T-helper 2 cell treated with Interferon-gamma antibody and Interleukin-4, amounts not matched to agents 5 μg/mL and 100 μg/mL, for 36 hours (primary cell): ENCODE measurements around the gene GRAMD2A.

ENCODE experiments used
- DNase-seq: peaks from one replicate; pipeline ENCODE4 v3.0.0; 2021; ENCODE audit warnings: low spot score
- H3K27ac Mint-ChIP-seq: one replicate; pipeline ENCODE4 v1.8.0; 2021; ENCODE audit warnings: mild to moderate bottlenecking, mixed read lengths
- H3K27me3 Mint-ChIP-seq: one replicate; pipeline ENCODE4 v1.8.0; 2021; ENCODE audit warnings: low read depth, mixed read lengths
- H3K36me3 Mint-ChIP-seq: one replicate; pipeline ENCODE4 v1.8.0; 2021; ENCODE audit warnings: low read depth, mixed read lengths
- H3K4me1 Mint-ChIP-seq: one replicate; pipeline ENCODE4 v1.8.0; 2021; ENCODE audit warnings: low read depth, mixed read lengths
- H3K4me3 Mint-ChIP-seq: one replicate; pipeline ENCODE4 v1.8.0; 2022; ENCODE audit warnings: mild to moderate bottlenecking, moderate library complexity, mixed read lengths
- H3K9me3 Mint-ChIP-seq: one replicate; pipeline ENCODE4 v1.8.0; 2021; ENCODE audit warnings: mixed read lengths

The GRAMD2A gene

DNA sequence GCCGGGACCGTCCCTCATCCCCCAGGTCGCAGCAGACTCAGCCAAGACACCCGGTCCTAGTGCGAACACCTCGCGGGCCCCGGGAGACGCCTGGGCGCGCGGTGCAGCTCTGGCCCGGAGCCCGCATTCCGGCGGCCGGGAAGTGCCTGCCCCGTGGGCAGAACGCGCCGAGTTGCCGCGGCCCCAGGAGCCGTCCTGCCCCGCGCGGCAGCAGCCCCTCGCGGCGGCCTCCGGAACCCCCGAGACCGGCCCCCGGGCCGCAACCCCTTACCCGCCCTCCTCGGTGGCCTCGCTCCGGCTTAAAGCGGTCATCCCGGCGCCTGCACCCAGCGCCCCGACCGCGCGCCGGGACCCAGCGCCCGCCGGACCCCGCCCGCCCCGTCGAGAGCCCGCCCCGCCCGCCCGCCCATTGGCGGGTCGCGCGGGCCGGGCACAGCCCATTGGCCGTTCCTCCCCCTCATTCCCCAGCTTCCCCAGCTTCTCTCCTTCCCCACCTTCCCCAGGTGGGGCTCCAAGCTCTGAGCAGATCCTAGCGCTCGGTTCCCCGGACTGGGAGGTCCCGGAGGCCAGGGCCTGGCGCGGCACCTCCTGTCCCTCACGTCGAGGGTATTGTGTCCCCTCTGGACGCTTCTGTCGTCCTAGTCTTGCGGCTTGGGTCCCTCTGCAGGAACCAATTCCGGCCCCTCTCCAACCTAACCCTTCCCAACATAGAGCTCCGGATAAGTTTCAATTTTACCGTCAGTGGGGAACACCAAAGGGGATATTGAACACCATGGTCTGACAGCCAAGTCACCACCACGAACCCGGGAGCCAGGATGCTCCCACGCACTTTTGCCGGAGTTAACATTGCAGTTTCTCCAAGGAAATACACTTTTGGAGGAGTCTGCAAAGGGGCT is at the start of gene GRAMD2A:
Gene GRAMD2A, minus strand, starts transcription at position 328 of the 896 bp plus-strand sequence.
- Mint-ChIP-seq H3K27me3 (peaks cover 23% of the 10 kb centered on the region), H3K9me3 (no peaks in the 10 kb centered on the region), H3K4me3 (peak within 1 kb of the TSS; percentile 69), H3K4me1 (peaks cover 6% of the 10 kb centered on the region), H3K36me3 (peaks cover 42% of the 10 kb centered on the region), H3K27ac (no peak within 1 kb of the TSS)
- peak; percentile 23 for DNase-seq

DNA sequence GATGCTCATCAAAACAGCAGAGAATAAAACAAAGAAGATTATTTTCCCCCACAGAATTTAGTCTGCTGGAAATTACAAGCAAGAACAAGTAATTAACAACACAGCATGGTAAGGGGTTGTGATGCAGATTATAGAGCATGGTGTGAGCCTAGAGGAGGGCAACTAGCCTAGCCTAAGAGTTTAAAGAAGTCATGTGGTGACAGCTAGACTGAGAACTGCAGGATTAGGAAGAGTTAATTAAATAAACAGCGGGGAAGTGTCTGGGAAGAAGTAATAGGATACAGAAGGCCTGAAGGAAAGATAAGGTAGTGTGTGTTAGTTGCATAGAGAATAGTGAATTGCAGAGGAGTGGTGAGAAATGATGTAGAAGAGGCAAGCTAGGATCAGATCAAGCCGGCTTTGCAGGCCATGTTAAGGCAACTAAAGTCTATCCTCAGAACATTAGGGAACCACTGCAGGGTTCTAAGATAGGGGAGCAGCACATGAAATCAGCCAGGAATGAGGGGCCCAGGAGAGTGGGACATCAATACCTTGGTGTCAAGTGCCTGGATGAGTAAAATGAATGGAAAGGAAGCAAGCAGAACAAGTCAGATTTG is 45.3 kb upstream of the GRAMD2A start:
- Mint-ChIP-seq H3K27me3 (no peaks in the 10 kb centered on the region), H3K4me3 (no peak overlapping the region), H3K9me3 (no peaks in the 10 kb centered on the region), H3K27ac (no peak overlapping the region), H3K4me1 (peaks cover 6% of the 10 kb centered on the region), H3K36me3 (peaks cover 44% of the 10 kb centered on the region)
- no peak for DNase-seq

DNA sequence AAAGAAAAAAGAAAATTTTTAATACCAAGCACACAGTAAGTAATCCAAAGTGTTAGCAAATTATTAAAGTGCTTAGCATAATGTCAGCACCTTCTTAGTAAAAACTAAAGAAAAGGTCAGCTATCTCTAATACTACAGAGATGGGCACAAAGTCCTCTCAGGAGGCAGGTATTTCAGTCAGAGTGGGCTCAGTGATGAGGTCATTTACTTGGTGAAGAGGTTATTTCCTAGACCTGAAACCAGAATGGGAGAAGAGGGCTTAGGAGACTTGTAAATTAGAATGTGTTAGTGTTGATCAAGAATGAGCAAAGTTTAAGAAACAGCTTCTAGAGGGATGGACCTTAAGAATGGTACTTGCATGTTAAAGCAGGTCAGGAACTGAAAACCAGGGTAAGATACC is 42.1 kb upstream of the GRAMD2A start:
- Mint-ChIP-seq H3K9me3 (no peaks in the 10 kb centered on the region), H3K4me3 (no peak overlapping the region), H3K4me1 (peaks cover 24% of the 10 kb centered on the region), H3K27ac (no peak overlapping the region), H3K27me3 (peaks cover 2% of the 10 kb centered on the region), H3K36me3 (peaks cover 34% of the 10 kb centered on the region)
- DNase-seq = no peak

DNA sequence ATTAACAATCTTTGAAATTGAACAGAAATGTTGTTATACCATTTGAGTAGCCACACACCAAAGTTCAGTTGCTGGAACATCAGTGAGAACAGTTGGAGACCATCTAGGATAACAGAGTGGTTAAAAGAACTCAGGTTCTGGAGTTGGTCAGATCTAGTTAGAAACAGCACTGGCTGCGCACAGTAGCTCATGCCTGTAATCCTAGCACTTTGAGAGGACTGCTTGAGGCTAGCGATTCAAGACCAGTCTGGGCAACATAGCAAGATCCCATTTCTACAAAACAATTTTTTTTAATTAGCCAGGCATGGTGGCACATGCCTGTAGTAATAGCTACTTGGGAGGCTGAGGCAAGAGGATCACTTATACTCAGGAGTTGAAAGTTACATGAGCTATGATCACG is 41.0 kb upstream of the GRAMD2A start:
- no peak for DNase-seq
- Mint-ChIP-seq H3K9me3 (no peaks in the 10 kb centered on the region), H3K27me3 (peaks cover 2% of the 10 kb centered on the region), H3K4me1 (peaks cover 26% of the 10 kb centered on the region), H3K27ac (no peak overlapping the region), H3K4me3 (no peak overlapping the region), H3K36me3 (peaks cover 27% of the 10 kb centered on the region)

DNA sequence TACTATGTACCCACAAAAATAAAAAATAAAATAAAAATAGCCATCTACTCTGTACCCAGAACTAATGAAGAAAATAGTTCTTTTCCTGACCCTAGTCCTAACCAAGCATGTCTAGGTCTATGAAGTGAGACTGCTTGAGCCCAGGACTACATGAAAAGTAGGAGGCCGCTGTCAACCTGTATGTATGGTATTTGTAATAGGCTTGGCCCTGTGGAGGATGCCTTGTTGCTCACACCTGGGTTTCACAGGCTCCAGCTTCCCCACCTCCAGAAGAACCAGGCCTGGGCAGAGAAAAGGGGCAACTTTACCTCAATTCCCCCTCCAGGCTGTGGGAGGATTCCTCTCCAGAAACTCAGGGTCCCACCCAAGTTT is 40.3 kb upstream of the GRAMD2A start:
- H3K27me3 Mint-ChIP-seq = peaks cover 2% of the 10 kb centered on the region
- H3K4me1 Mint-ChIP-seq = peaks cover 27% of the 10 kb centered on the region
- H3K4me3 Mint-ChIP-seq = peak overlapping the region; percentile 81
- H3K27ac Mint-ChIP-seq = peak overlapping the region; percentile 86
- no peak for DNase-seq
- no peaks in the 10 kb centered on the region for H3K9me3 Mint-ChIP-seq
- H3K36me3 Mint-ChIP-seq = peaks cover 25% of the 10 kb centered on the region

DNA sequence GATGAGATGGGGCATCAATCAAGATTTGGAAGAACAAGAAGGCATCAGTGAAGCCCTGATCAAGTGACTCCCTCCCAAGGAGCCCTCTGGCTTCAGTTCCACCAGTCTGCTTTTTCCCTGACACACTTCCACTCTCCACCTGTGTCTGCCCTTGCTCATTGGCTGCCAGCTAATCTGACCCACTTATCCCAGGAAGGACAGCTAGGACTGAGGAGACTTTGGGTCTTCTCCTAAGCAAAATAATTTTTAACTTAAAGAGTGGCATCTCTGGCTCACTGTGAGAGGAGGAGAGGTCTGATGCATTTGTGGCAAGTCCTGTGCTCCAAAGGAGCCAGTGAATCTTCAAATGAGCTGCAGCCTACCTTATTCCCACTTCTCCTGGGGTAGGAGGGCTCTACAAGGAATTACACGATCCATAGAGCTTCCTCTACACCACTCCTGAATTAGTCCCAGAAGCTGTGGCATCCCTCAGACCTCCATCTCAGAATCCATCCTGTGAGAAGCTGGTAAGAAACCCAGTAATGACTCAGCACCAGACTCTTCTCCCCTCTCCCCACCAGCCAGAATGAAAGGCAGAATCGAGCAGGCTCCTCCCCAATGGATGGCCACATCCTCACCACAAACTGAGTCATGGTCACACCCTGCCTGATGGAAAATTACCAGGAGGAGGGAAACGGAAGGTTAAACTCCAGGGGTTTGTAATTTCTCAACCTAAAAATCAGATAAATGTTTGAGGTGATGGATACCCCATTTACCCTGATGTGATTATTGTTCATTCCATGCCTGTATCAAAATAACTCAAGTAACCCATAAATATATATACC is 39.7 kb upstream of the GRAMD2A start:
- Mint-ChIP-seq H3K27ac (peak overlapping the region; percentile 86), H3K4me1 (peaks cover 33% of the 10 kb centered on the region), H3K9me3 (no peaks in the 10 kb centered on the region), H3K4me3 (peak overlapping the region; percentile 81), H3K27me3 (peaks cover 2% of the 10 kb centered on the region), H3K36me3 (peaks cover 19% of the 10 kb centered on the region)
- peak; percentile 85 for DNase-seq

DNA sequence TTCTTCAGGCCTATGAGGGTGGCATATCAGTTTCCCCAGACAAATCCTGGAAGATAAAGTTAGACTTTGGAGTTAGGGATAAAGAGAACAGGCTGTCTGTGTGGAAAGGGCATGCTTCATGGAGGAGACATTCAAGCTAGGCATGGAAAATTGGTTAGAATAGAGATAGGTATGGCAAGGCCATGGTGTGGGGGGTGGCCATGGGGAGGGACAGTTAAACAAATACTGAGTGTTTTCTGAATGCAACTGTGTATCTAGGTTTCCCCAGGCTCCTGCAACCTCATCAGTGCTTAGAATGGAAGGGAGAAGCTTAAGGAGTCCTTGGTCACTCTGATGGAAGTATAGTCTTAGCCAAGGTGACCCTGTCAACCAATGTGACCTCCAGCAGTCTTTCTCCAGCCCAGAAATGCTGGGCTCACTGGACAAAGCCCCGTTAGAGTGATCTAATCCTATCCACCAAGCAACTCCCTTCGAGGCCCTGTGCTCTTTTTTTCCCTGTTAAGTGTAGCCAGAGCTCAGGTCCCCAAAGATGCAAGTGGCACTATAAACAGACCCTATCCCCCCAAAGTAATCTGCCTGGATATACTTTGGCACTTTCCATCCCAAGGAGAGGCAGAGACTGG is 38.9 kb upstream of the GRAMD2A start:
- Mint-ChIP-seq H3K4me1 (peaks cover 40% of the 10 kb centered on the region), H3K4me3 (peak overlapping the region; percentile 81), H3K27me3 (peaks cover 2% of the 10 kb centered on the region), H3K9me3 (no peaks in the 10 kb centered on the region), H3K36me3 (peaks cover 13% of the 10 kb centered on the region), H3K27ac (no peak overlapping the region)
- no peak for DNase-seq

DNA sequence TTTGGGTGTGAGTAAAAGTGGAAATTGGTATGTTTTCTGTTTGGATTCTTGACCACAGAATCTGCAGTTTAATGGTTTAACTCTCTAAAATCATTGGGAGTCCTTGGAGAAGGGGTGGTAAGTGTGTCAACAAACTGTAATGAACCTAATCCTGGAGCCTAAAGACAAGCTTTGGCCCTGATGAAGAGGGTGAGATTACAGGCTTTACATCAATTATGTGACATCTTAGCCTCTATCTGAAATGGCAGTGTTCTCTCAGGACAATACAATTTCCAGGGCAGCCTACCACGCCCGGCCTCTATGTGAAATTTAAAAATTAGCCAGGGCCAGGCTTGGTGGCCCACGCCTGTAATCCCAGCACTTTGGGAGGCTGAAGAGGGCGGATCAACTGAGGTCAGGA is 37.7 kb upstream of the GRAMD2A start:
- no peak overlapping the region for H3K27ac Mint-ChIP-seq
- H3K4me1 Mint-ChIP-seq = peaks cover 42% of the 10 kb centered on the region
- no peaks in the 10 kb centered on the region for H3K9me3 Mint-ChIP-seq
- H3K36me3 Mint-ChIP-seq = peaks cover 7% of the 10 kb centered on the region
- no peak for DNase-seq
- no peak overlapping the region for H3K4me3 Mint-ChIP-seq
- H3K27me3 Mint-ChIP-seq = peaks cover 2% of the 10 kb centered on the region

DNA sequence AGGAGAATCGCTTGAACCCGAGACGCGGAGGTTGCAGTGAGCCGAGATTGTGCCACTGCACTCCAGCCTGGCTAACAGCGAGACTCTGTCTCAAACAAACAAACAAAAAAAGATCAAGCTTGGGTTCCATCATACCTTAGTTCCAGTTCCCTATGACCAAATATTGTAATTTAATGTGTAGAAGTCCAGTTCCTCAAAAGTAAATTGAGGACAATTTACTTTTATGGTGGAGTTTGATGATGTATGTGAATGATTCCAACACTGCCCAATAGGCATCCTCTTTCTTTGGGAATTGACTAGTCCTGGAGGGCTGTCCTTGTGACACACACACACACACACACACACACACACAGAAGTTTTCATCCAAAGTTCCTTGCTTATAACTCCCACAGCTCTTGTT is 36.2 kb upstream of the GRAMD2A start:
- Mint-ChIP-seq H3K36me3 (peaks cover 11% of the 10 kb centered on the region), H3K9me3 (no peaks in the 10 kb centered on the region), H3K27me3 (peaks cover 2% of the 10 kb centered on the region), H3K27ac (no peak overlapping the region), H3K4me3 (no peak overlapping the region), H3K4me1 (peaks cover 46% of the 10 kb centered on the region)
- no peak for DNase-seq

DNA sequence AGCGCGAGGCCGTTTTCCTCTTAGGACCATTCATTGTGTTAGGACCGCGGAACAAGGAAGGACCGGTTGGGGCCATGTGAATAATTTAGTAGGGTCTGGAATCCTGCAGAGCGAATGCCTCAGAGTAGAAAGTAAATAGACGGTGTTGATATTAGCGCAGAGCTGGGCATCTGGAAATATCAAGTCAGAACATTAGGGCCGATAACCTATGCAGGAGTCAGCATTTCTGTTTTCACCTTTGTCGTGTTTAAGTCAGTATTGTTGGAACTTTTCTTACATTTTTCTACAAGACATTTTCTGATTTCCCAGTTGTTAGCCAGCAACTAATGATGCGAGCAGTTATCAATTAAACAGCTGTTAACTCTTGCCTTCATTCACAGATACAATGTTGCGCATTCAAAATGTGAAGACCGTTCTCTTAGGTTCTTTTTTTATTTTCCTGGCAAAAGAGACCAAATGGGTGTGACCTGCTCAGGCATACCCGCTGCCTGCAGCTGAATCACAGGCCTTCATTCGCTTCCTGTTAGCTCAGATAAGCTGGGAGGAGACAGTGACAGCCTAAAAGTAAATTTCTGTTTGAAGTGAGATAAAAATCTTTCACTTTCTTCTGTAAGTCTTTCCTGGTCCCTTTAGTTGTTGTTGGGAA is 34.4 kb upstream of the GRAMD2A start:
- H3K4me1 Mint-ChIP-seq = peaks cover 47% of the 10 kb centered on the region
- H3K27me3 Mint-ChIP-seq = no peaks in the 10 kb centered on the region
- H3K4me3 Mint-ChIP-seq = peak overlapping the region; percentile 99
- peak; percentile 49 for DNase-seq
- H3K9me3 Mint-ChIP-seq = no peaks in the 10 kb centered on the region
- peaks cover 26% of the 10 kb centered on the region for H3K36me3 Mint-ChIP-seq
- H3K27ac Mint-ChIP-seq = peak overlapping the region; percentile 98

DNA sequence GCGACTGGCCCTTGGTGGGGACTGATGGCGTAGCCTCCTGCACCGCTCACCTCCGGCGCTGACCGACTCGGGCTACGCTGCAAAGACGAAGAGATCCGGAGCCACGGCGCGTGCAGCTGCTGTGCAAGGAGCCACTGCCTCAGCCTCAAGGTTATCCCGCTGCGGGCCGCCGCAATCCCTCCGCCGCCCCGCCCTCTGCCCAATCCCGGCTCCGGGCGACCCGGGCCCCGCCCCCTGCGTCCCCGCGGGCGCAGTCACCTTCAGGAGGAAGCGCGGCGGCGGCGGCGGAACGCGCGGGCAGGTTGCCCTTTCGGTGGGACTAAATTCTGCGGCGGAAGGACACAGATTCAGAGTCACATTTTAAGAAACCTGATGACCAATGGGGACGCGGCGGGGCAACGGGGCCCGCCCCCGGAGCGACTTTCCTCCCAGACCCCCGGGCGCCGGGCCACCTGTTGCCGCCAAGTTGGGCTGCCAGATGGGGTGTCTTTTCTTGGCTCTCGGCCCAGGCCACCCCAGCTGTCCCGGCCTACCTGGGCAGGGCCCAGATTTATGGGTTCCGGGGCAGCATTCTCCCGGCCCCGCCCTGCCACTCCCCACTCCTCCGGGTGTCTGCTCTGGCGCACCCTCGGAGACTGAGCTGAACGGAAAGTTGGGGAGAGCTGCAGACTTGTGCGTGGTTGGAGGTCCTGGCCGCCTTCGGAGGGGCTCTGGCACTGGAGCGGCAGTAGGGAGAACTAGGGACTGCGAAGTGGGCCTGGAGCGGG is 33.7 kb upstream of the GRAMD2A start, which contains the start of gene PKM:
Gene PKM, minus strand, starts transcription at position 125 of the 767 bp plus-strand sequence. CDS start 12,093 bp downstream, outside the sequence.
- Mint-ChIP-seq H3K27me3 (no peaks in the 10 kb centered on the region), H3K4me1 (peaks cover 44% of the 10 kb centered on the region), H3K4me3 (peak within 1 kb of the TSS; percentile 99), H3K27ac (peak within 1 kb of the TSS; percentile 98), H3K9me3 (no peaks in the 10 kb centered on the region), H3K36me3 (peaks cover 31% of the 10 kb centered on the region)
- peak; percentile 99 for DNase-seq

DNA sequence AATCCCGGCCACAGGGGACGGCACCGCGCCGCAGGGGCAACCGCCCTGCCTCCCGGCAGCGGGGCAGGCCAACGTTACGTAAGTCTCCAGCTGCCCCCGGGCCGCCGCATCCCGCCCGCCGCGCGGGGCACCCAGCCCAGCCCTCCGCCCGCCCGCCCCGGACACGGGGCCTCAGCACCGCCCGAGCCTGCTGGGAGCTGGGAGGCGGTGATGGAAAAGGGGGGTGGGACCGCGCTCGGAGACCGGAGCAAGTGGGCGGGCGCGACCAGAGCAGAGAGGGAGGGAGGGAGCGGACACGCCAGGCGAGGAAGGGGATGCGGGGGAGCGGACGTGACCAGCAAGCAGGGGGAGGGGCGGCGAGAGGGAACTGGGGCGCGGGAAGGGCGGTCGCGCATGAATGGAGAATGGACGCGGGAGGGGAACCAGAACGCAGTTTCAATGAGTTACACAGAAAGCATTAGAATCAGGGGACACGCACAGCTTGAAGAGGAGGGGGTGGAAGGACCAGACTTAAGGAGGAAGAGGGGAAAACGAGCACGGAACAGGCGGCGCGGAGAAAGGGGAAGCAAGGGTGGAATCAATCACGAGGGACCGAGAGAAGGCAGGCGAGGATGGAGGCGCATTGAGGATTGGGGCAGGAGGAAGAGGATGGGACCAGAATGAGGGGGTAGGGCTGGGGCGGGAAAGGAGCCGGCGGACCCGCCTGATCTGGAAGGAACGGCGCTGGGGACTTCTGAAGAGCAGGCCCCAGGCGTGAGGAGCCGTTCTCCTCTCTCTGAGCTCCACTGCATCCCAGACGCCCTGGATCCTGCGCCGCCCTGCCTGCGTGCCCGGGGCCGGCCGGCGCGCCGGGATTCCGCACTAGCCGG is 32.8 kb upstream of the GRAMD2A start:
- no peaks in the 10 kb centered on the region for H3K27me3 Mint-ChIP-seq
- H3K9me3 Mint-ChIP-seq = no peaks in the 10 kb centered on the region
- H3K27ac Mint-ChIP-seq = peak overlapping the region; percentile 98
- peak overlapping the region; percentile 99 for H3K4me3 Mint-ChIP-seq
- peak; percentile 89 for DNase-seq
- peaks cover 38% of the 10 kb centered on the region for H3K36me3 Mint-ChIP-seq
- H3K4me1 Mint-ChIP-seq = peaks cover 51% of the 10 kb centered on the region
